Naive thymus-derived CD4-positive, alpha-beta T cell (primary cell): ENCODE data around the gene PAX5. TPM values are rescaled to one million over a fixed set of nuclear protein-coding genes. Genes with fewer than 3 reads are reported as not detected.

Source experiments
- ATAC-seq: fragments of 150-1000 bp; cut with Tn5 transposase; 2 replicates; pipeline ENCODE4 v1.10.0; 2021; ENCODE audit warnings: mild to moderate bottlenecking, moderate library complexity
- CTCF ChIA-PET: fragments of 350-600 bp; sonication (Branson Sonifier 250); formaldehyde crosslinking; loops from one replicate; lab custom pipeline; 2021; ENCODE audit warnings: antibody characterized with exemption; lab: Charles Lee
- POLR2A ChIA-PET: fragments of 350-600 bp; sonication (Branson Sonifier 250); formaldehyde crosslinking; loops from one replicate; lab custom pipeline; 2021; ENCODE audit warnings: antibody characterized with exemption, inconsistent platforms; lab: Charles Lee
- DNase-seq, 9 donors: peaks; one replicate each; pipeline versions ENCODE4 v3.0.0 to v3.0.0-alpha.2; 2020 to 2022; ENCODE audit warnings: mixed read lengths in 1 of 9
- H3K27ac ChIP-seq: one replicate; pipeline ENCODE4 v1.7.0; 2013; ENCODE audit warnings: mild to moderate bottlenecking, low read depth, low read length, moderate library complexity
- H3K27me3 ChIP-seq, 2 donors: one replicate each; pipeline ENCODE4 v1.7.0; 2013; ENCODE audit warnings: low read length in 2 of 2, mild to moderate bottlenecking in 2 of 2, moderate library complexity in 2 of 2; ENCODE audit not compliant: control insufficient read depth in 2 of 2, insufficient read depth in 2 of 2
- H3K36me3 ChIP-seq, 3 experiments: 1 replicate in 2 of 3; 2 replicates in 1 of 3; pipeline ENCODE4 v1.7.0; 2013; ENCODE audit warnings: low read length in 3 of 3, mild to moderate bottlenecking in 3 of 3, moderate library complexity in 1 of 3; ENCODE audit not compliant: insufficient read depth in 3 of 3, control insufficient read depth in 2 of 3
- H3K4me1 ChIP-seq, 2 donors: one replicate each; pipeline ENCODE4 v1.7.0; 2013; ENCODE audit warnings: low read length in 2 of 2, mild to moderate bottlenecking in 2 of 2, moderate library complexity in 1 of 2; ENCODE audit not compliant: control insufficient read depth in 2 of 2, insufficient read depth in 2 of 2
- H3K4me3 ChIP-seq: 2 replicates; pipeline ENCODE4 v1.7.0; 2013; ENCODE audit warnings: mild to moderate bottlenecking, low read length
- H3K9me3 ChIP-seq, 3 experiments: 1 replicate in 2 of 3; 2 replicates in 1 of 3; pipeline ENCODE4 v1.7.0; 2013; ENCODE audit warnings: low read length in 3 of 3; ENCODE audit not compliant: control insufficient read depth in 2 of 3
- H3K27ac Mint-ChIP-seq, 9 donors: one replicate each; pipeline ENCODE4 v1.8.0; 2020 to 2022; ENCODE audit warnings: mixed read lengths in 9 of 9, mild to moderate bottlenecking in 8 of 9, moderate library complexity in 5 of 9, inconsistent platforms in 2 of 9
- H3K27me3 Mint-ChIP-seq, 5 donors: one replicate each; pipeline ENCODE4 v1.8.0; 2021 to 2022; ENCODE audit warnings: mixed read lengths in 5 of 5, mild to moderate bottlenecking in 1 of 5
- H3K36me3 Mint-ChIP-seq, 5 donors: one replicate each; pipeline ENCODE4 v1.8.0; 2020 to 2022; ENCODE audit warnings: mixed read lengths in 5 of 5, mild to moderate bottlenecking in 3 of 5, inconsistent platforms in 1 of 5
- H3K4me1 Mint-ChIP-seq, 7 donors: one replicate each; pipeline ENCODE4 v1.8.0; 2020 to 2022; ENCODE audit warnings: mixed read lengths in 7 of 7, mild to moderate bottlenecking in 3 of 7, inconsistent platforms in 1 of 7
- H3K4me3 Mint-ChIP-seq, 10 donors: one replicate each; pipeline ENCODE4 v1.8.0; 2020 to 2022; ENCODE audit warnings: mild to moderate bottlenecking in 10 of 10, mixed read lengths in 10 of 10, moderate library complexity in 6 of 10, inconsistent platforms in 2 of 10
- H3K9me3 Mint-ChIP-seq, 11 donors: one replicate each; pipeline ENCODE4 v1.8.0; 2020 to 2022; ENCODE audit warnings: mixed read lengths in 11 of 11, mild to moderate bottlenecking in 4 of 11, inconsistent platforms in 1 of 11, moderate library complexity in 1 of 11
- intact Hi-C, 2 donors: fragments of 100-400 bp; cut with micrococcal nuclease; formaldehyde crosslinking; loops; one replicate each; pipeline ENCODE4 v1.15.1; 2023
- microRNA-seq: library from miRNA; unstranded; fragments of <30 nt; microRNA quantifications from one replicate; pipeline ENCODE4 v1.2.0, GENCODE V29; 2022; ENCODE audit warnings: borderline microRNAs expressed
- polyA plus RNA-seq, 2 donors: library from polyadenylated mRNA; unstranded; fragments of 300-500 nt; fragmentation: Illumina TruSeq; gene quantifications; one replicate each; pipeline ENCODE4 v1.2.3, GENCODE V29; 2021
- total RNA-seq, 6 experiments: library from RNA in 5 of 6; stranded (reverse) in 5 of 6; gene quantifications; 1 replicate in 5 of 6; 2 replicates in 1 of 6; pipeline ENCODE4 v1.2.3 and lab custom pipeline; 2021 to 2026

The PAX5 gene
- total and polyA plus RNA-seq, 7 experiments from 2014 or later = 0.10 to 8.0 (median 0.38) TPM; not detected in 1

- no peaks in the 10 kb centered on the region for H3K36me3 ChIP-seq
- intact Hi-C loops = no loop called here
- H3K4me3 ChIP-seq = no peak overlapping the region
- H3K4me1 ChIP-seq = no peaks in the 10 kb centered on the region
- no peaks in the 10 kb centered on the region for H3K27me3 ChIP-seq
- DNase-seq (no peak), ATAC-seq (no peak)
- H3K9me3 Mint-ChIP-seq = peaks cover 0 to 23% (median 10%) of the 10 kb centered on the region in 11 donors
- no peak overlapping the region for H3K4me3 Mint-ChIP-seq
- ChIA-PET CTCF (no interaction called here), POLR2A (no interaction called here)
- no peaks in the 10 kb centered on the region for H3K4me1 Mint-ChIP-seq
- peaks cover 0 to 6% (median 4%) of the 10 kb centered on the region in 5 donors for H3K36me3 Mint-ChIP-seq
- no peak overlapping the region for H3K27ac Mint-ChIP-seq
- peaks cover 0 to 12% (median 0%) of the 10 kb centered on the region in 3 experiments for H3K9me3 ChIP-seq
- H3K27ac ChIP-seq = no peak overlapping the region
- peaks cover 0 to 25% (median 12%) of the 10 kb centered on the region in 5 donors for H3K27me3 Mint-ChIP-seq
Measured at GRCh38 chr9:36789886-36790285, 244.2 kb downstream of the PAX5 start.

- CTCF ChIA-PET = interaction anchor here (0.6 kb wide), 1 partner anchor 75 kb away, joined by 3 read pairs; no protein-coding TSS in a partner anchor
- Histone ChIP-seq H3K9me3 (peaks cover 0 to 6% (median 0%) of the 10 kb centered on the region in 3 experiments), H3K27me3 (no peaks in the 10 kb centered on the region), H3K4me3 (no peak overlapping the region), H3K36me3 (no peaks in the 10 kb centered on the region), H3K27ac (no peak overlapping the region), H3K4me1 (no peaks in the 10 kb centered on the region)
- no peak for ATAC-seq
- Mint-ChIP-seq H3K27me3 (peaks cover 0 to 33% (median 22%) of the 10 kb centered on the region in 5 donors), H3K27ac (no peak overlapping the region), H3K4me1 (no peaks in the 10 kb centered on the region), H3K9me3 (peaks cover 0 to 19% (median 9%) of the 10 kb centered on the region in 11 donors), H3K36me3 (peaks cover 0 to 6% (median 4%) of the 10 kb centered on the region in 5 donors), H3K4me3 (no peak overlapping the region)
- no peak for DNase-seq
- intact Hi-C loops = no loop called here
- POLR2A ChIA-PET = no interaction called here
Measured at GRCh38 chr9:36788534-36788933, 245.5 kb downstream of the PAX5 start.

- Histone ChIP-seq H3K27me3 (no peaks in the 10 kb centered on the region), H3K27ac (no peak overlapping the region), H3K36me3 (no peaks in the 10 kb centered on the region), H3K4me1 (no peaks in the 10 kb centered on the region), H3K9me3 (no peaks in the 10 kb centered on the region), H3K4me3 (no peak overlapping the region)
- no peak for ATAC-seq
- Mint-ChIP-seq H3K27ac (no peak overlapping the region), H3K4me3 (no peak overlapping the region), H3K4me1 (no peaks in the 10 kb centered on the region), H3K27me3 (peaks cover 0 to 33% (median 23%) of the 10 kb centered on the region in 5 donors), H3K36me3 (peaks cover 0 to 4% (median 0%) of the 10 kb centered on the region in 5 donors), H3K9me3 (peaks cover 0 to 11% (median 4%) of the 10 kb centered on the region in 11 donors)
- no peak for DNase-seq
- intact Hi-C loops = no loop called here
- POLR2A ChIA-PET = no interaction called here
- CTCF ChIA-PET = interaction anchor here (0.6 kb wide), 1 partner anchor 196 kb away, joined by 3 read pairs; no protein-coding TSS in a partner anchor
Measured at GRCh38 chr9:36787709-36788108, 246.4 kb downstream of the PAX5 start.

Small RNA genes lying within 50 kb of the gene (microRNA-seq; reads per million reads assigned to microRNA genes)
- not detected for gene MIR4475
- not detected for gene MIR4476
- not detected for gene MIR4540

Other genes starting within 250 kb of the PAX5 start
- 10 to 100 TPM; 26.1 to 47.1 (median 40.9) TPM for gene ZCCHC7, start 86.3 kb upstream of the PAX5 start, total RNA-seq
- gene ZCCHC7, start 86.3 kb upstream of the PAX5 start, polyA plus RNA-seq = 10 to 100 TPM; 27.9 to 40.3 TPM